H9 (cell line): ENCODE results near the gene CDK8. TPM values are rescaled to one million over a fixed set of nuclear protein-coding genes. Genes with fewer than 3 reads are reported as not detected.

ENCODE experiments used
- DNase-seq: peaks from one replicate; pipeline ENCODE4 v3.0.0-alpha.2; 2017
- H2AFZ ChIP-seq: one replicate; pipeline ENCODE4 v1.6.1; 2013; ENCODE audit warnings: mild to moderate bottlenecking, low read length, control low read depth, moderate library complexity
- H2AK5ac ChIP-seq: 2 replicates; pipeline ENCODE4 v1.6.1; 2013; ENCODE audit warnings: low read length, control low read depth, mixed read lengths; ENCODE audit not compliant: insufficient read length
- H2BK120ac ChIP-seq: one replicate; pipeline ENCODE4 v1.6.1; 2013; ENCODE audit warnings: low read depth, mild to moderate bottlenecking, low read length, control low read depth, inconsistent platforms; ENCODE audit not compliant: poor library complexity, severe bottlenecking
- H2BK12ac ChIP-seq: 2 replicates; pipeline ENCODE4 v1.6.1; 2013; ENCODE audit warnings: low read length, control low read depth, mixed read lengths, low read depth; ENCODE audit not compliant: insufficient read length
- H2BK15ac ChIP-seq: 2 replicates; pipeline ENCODE4 v1.6.1; 2013; ENCODE audit warnings: low read depth, low read length, control low read depth
- H2BK20ac ChIP-seq: one replicate; pipeline ENCODE4 v1.6.1; 2013; ENCODE audit warnings: low read depth, mild to moderate bottlenecking, low read length, control low read depth, inconsistent platforms; ENCODE audit not compliant: poor library complexity, severe bottlenecking
- H2BK5ac ChIP-seq: 2 replicates; pipeline ENCODE4 v1.6.1; 2013; ENCODE audit warnings: low read length, control low read depth, mixed read lengths; ENCODE audit not compliant: insufficient read length
- H3K14ac ChIP-seq: 2 replicates; pipeline ENCODE4 v1.6.1; 2013; ENCODE audit warnings: low read length, control low read depth; ENCODE audit not compliant: insufficient read depth
- H3K18ac ChIP-seq: 2 replicates; pipeline ENCODE4 v1.6.1; 2013; ENCODE audit warnings: low read depth, mild to moderate bottlenecking, mixed read lengths, low read length, control low read depth; ENCODE audit not compliant: insufficient read length
- H3K23ac ChIP-seq: 2 replicates; pipeline ENCODE4 v1.6.1; 2013; ENCODE audit warnings: low read length, control low read depth, mixed read lengths, low read depth; ENCODE audit not compliant: insufficient read length
- H3K23me2 ChIP-seq: 2 replicates; pipeline ENCODE4 v1.6.1; 2013; ENCODE audit warnings: low read depth, mild to moderate bottlenecking, mixed read lengths, low read length, control low read depth; ENCODE audit not compliant: insufficient read length, poor library complexity, severe bottlenecking
- H3K27ac ChIP-seq: 2 replicates; pipeline ENCODE4 v1.5.1; 2013; ENCODE audit warnings: low read length, control low read depth, mixed read lengths, low read depth; ENCODE audit not compliant: insufficient read length
- H3K27me3 ChIP-seq: 2 replicates; pipeline ENCODE4 v1.6.1; 2013; ENCODE audit warnings: low read length, control low read depth, inconsistent platforms; ENCODE audit not compliant: insufficient read depth
- H3K4ac ChIP-seq: 2 replicates; pipeline ENCODE4 v1.6.1; 2013; ENCODE audit warnings: low read depth, mild to moderate bottlenecking, control low read depth, inconsistent platforms, low read length, moderate library complexity
- H3K4me1 ChIP-seq: 2 replicates; pipeline ENCODE4 v1.6.1; 2013; ENCODE audit warnings: low read length, control low read depth, inconsistent platforms; ENCODE audit not compliant: insufficient read depth
- H3K4me2 ChIP-seq: 2 replicates; pipeline ENCODE4 v1.6.1; 2013; ENCODE audit warnings: low read length, control low read depth, mixed read lengths; ENCODE audit not compliant: insufficient read length, insufficient read depth
- H3K56ac ChIP-seq: 2 replicates; pipeline ENCODE4 v1.6.1; 2013; ENCODE audit warnings: low read depth, mild to moderate bottlenecking, mixed read lengths, low read length, control low read depth; ENCODE audit not compliant: insufficient read length
- H3K79me1 ChIP-seq: 2 replicates; pipeline ENCODE4 v1.6.1; 2013; ENCODE audit warnings: low read depth, mild to moderate bottlenecking, moderate library complexity, low read length, control low read depth, inconsistent platforms; ENCODE audit not compliant: insufficient read depth, poor library complexity, severe bottlenecking
- H3K79me2 ChIP-seq: 2 replicates; pipeline ENCODE4 v1.6.1; 2013; ENCODE audit warnings: low read length, control low read depth, inconsistent platforms; ENCODE audit not compliant: insufficient read depth
- H3K9ac ChIP-seq: 2 replicates; pipeline ENCODE4 v1.6.1; 2013; ENCODE audit warnings: low read length, control low read depth, mixed read lengths; ENCODE audit not compliant: insufficient read length; ENCODE audit errors: extremely low read depth
- H3K9me3 ChIP-seq: one replicate; pipeline ENCODE4 v1.6.1; 2013; ENCODE audit warnings: low read depth, low read length, inconsistent platforms; ENCODE audit not compliant: control insufficient read depth
- H3T11ph ChIP-seq: one replicate; pipeline ENCODE4 v1.6.1; 2013; ENCODE audit warnings: mild to moderate bottlenecking, low read length, control low read depth, inconsistent platforms
- H4K20me1 ChIP-seq: one replicate; pipeline ENCODE4 v1.6.1; 2013; ENCODE audit not compliant: control insufficient read depth, insufficient read length, insufficient read depth
- H4K5ac ChIP-seq: 2 replicates; pipeline ENCODE4 v1.6.1; 2013; ENCODE audit warnings: low read depth, mild to moderate bottlenecking, mixed read lengths, low read length, control low read depth; ENCODE audit not compliant: insufficient read length
- H4K8ac ChIP-seq: replicated peaks from 2 replicates; pipeline ENCODE4 v1.6.1; 2013; ENCODE audit warnings: low read length, control low read depth, mixed read lengths, low read depth; ENCODE audit not compliant: insufficient read length
- H4K91ac ChIP-seq: 2 replicates; pipeline ENCODE4 v1.6.1; 2013; ENCODE audit warnings: low read depth, mild to moderate bottlenecking, moderate library complexity, mixed read lengths, low read length, control low read depth; ENCODE audit not compliant: insufficient read length
- H3K27ac Mint-ChIP-seq, 3 experiments: 2 replicates in 2 of 3; 3 replicates in 1 of 3; pipeline ENCODE4 v1.8.0; 2020 to 2021; ENCODE audit warnings: mixed read lengths in 3 of 3, mild to moderate bottlenecking in 1 of 3, moderate library complexity in 1 of 3
- H3K27me3 Mint-ChIP-seq: 2 replicates; pipeline ENCODE4 v1.8.0; 2021; ENCODE audit warnings: low read depth, mild to moderate bottlenecking, moderate library complexity, mixed read lengths
- H3K36me3 Mint-ChIP-seq, 3 experiments: 2 replicates in 2 of 3; 3 replicates in 1 of 3; pipeline ENCODE4 v1.8.0; 2020 to 2021; ENCODE audit warnings: low read depth in 3 of 3, mixed read lengths in 3 of 3; ENCODE audit not compliant: insufficient read depth in 1 of 3
- H3K4me1 Mint-ChIP-seq, 2 experiments: 2 replicates each; pipeline ENCODE4 v1.8.0; 2020; ENCODE audit warnings: mixed read lengths in 2 of 2
- H3K4me3 Mint-ChIP-seq, 2 experiments: 2 replicates in 1 of 2; 3 replicates in 1 of 2; pipeline ENCODE4 v1.8.0; 2020 to 2021; ENCODE audit warnings: mild to moderate bottlenecking in 2 of 2, mixed read lengths in 2 of 2, moderate library complexity in 1 of 2
- H3K9me3 Mint-ChIP-seq, 2 experiments: 2 replicates in 1 of 2; 3 replicates in 1 of 2; pipeline ENCODE4 v1.8.0; 2020; ENCODE audit warnings: mild to moderate bottlenecking in 2 of 2, mixed read lengths in 2 of 2, moderate library complexity in 1 of 2
- WGBS: extraction: QIAGEN DNeasy Blood & Tissue Kit; methylation state at CpG from one replicate; pipeline ENCODE4 v1.1.7; 2013; ENCODE audit warnings: missing lambda C conversion rate, low lambda C conversion rate, mixed read lengths; ENCODE audit not compliant: insufficient read length; ENCODE audit errors: extremely low coverage; 5-methylcytosine and 5-hydroxymethylcytosine counted together
- total RNA-seq: library from RNA; stranded (reverse); gene quantifications from 2 replicates; pipeline ENCODE4 v1.2.1, GENCODE V29; 2021
- TF ChIP-seq, protein P1 (sequence below): fragments of 200-600 bp; sonication (generic); conservative IDR thresholded peaks from 3 replicates; pipeline ENCODE4 v1.8.0; 2021; ENCODE audit warnings: antibody characterized with exemption, mild to moderate bottlenecking

The CDK8 gene
- total RNA-seq, 1 experiment from 2014 or later: 18.1 TPM

DNA sequence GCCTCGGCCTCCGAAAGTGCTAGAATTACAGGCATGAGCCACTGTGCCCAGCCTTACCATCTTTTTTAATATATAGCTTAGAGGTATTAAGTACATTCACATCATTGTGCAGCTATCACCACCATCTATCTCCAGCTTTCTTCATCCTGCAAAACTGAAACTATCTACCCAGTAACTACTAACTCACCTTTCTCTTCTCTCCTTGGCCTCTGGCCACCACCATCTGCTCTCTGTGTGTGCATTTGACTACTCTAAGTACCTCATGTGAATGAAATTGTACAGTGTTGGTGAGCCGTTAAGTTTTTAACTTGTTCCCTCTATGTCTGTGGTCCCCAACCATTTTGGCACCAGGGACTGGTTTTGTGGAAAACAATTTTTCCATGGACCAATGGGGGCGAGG is 56.1 kb downstream of the CDK8 start:
- no peaks in the 10 kb centered on the region for H3K23me2 ChIP-seq
- H3K14ac ChIP-seq: no peak overlapping the region
- peaks cover 5% of the 10 kb centered on the region; the same call in 1 of the 2 replicates for H3K79me2 ChIP-seq
- H3K23ac ChIP-seq: no peak overlapping the region
- no peak overlapping the region for H2BK120ac ChIP-seq
- H3K9me3 ChIP-seq: no peaks in the 10 kb centered on the region
- peak overlapping the region in 1 of 3 experiments; percentile 10; a peak in 1 of 7 replicates for H3K27ac Mint-ChIP-seq
- H3K9me3 Mint-ChIP-seq: no peaks in the 10 kb centered on the region
- no peak overlapping the region for H3K56ac ChIP-seq
- no peak overlapping the region for H4K91ac ChIP-seq
- H4K8ac ChIP-seq: no peak overlapping the region
- WGBS: no CpG with 5 or more reads among the region's 4 CpGs
- H2BK15ac ChIP-seq: no peak overlapping the region
- no peak for DNase-seq
- TF ChIP-seq, protein P1, sequence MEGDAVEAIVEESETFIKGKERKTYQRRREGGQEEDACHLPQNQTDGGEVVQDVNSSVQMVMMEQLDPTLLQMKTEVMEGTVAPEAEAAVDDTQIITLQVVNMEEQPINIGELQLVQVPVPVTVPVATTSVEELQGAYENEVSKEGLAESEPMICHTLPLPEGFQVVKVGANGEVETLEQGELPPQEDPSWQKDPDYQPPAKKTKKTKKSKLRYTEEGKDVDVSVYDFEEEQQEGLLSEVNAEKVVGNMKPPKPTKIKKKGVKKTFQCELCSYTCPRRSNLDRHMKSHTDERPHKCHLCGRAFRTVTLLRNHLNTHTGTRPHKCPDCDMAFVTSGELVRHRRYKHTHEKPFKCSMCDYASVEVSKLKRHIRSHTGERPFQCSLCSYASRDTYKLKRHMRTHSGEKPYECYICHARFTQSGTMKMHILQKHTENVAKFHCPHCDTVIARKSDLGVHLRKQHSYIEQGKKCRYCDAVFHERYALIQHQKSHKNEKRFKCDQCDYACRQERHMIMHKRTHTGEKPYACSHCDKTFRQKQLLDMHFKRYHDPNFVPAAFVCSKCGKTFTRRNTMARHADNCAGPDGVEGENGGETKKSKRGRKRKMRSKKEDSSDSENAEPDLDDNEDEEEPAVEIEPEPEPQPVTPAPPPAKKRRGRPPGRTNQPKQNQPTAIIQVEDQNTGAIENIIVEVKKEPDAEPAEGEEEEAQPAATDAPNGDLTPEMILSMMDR: no peak
- no peak overlapping the region for H2AK5ac ChIP-seq
- H3K27me3 Mint-ChIP-seq: no peaks in the 10 kb centered on the region
- no peaks in the 10 kb centered on the region for H3K27me3 ChIP-seq
- peaks cover 8 to 10% of the 10 kb centered on the region in 2 experiments; a peak in 3 of 4 replicates for H3K4me1 Mint-ChIP-seq
- no peak overlapping the region for H2AFZ ChIP-seq
- H3K9ac ChIP-seq: no peak overlapping the region
- H4K5ac ChIP-seq: no peak overlapping the region
- H3K4me2 ChIP-seq: no peak overlapping the region
- peaks cover 9% of the 10 kb centered on the region for H3K79me1 ChIP-seq
- no peak overlapping the region for H3T11ph ChIP-seq
- peaks cover 0 to 10% (median 7%) of the 10 kb centered on the region in 3 experiments; a peak in 4 of 7 replicates for H3K36me3 Mint-ChIP-seq
- H2BK20ac ChIP-seq: no peak overlapping the region
- no peak overlapping the region for H3K4me3 Mint-ChIP-seq
- no peaks in the 10 kb centered on the region; the same call in 1 of the 2 replicates for H3K4me1 ChIP-seq
- no peak overlapping the region for H3K4ac ChIP-seq
- H3K18ac ChIP-seq: no peak overlapping the region
- no peak overlapping the region for H2BK12ac ChIP-seq
- no peaks in the 10 kb centered on the region for H4K20me1 ChIP-seq
- no peak overlapping the region for H3K27ac ChIP-seq
- H2BK5ac ChIP-seq: no peak overlapping the region
